ENCODE results near the gene TEDC1. TPM values are rescaled to one million over a fixed set of nuclear protein-coding genes. Genes with fewer than 3 reads are reported as not detected.
"Not testable (repeated sequence)": the region's sequence is repeated elsewhere in the genome, so short reads cannot be mapped to it uniquely, and the experiment has no call there.

Gene TEDC1
- polyA plus RNA-seq, 1 of the 3 experiments (the other 2 are of a cell fraction), result 13.4 TPM

DNA sequence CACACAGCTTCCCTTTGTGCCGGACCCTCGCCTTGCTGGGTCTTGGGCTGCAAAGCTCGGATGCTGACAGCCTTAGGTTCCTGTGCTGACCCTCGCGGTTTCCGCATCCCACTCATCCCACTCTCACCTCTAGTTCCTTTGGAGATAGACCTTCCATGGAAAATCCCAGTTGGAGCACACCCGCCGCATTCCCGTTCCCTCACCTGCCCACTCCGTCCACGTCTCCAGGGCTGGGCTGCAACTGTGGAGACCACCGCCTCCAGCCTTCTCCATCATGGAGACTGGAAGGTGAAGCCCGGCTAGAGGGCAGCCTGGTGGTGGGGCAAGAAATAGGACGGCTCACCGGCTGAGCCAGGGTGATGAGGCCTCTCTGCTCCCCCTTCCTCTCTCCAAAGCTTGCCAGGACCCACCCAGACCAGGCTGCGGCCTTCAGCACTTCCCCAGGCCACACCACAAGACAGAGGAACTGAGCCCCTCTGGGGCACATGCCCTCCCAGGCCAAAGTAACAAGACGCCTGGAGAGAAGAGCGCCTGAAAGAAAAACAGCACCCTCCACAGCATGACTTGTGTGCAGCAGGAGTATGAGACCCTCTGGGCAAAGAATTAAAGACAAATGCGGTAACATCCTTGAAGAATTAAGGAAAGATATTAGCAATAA is 50.3 kb downstream of the TEDC1 start:
- H3K27ac ChIP-seq (ENCODE audit: low read depth in 2 of 2, low read length in 1 of 2), result no peak overlapping the region
- TF ChIP-seq FOXM1 (IDR thresholded peaks at IDR 0.05; ENCODE audit: low read depth), result no peak

DNA sequence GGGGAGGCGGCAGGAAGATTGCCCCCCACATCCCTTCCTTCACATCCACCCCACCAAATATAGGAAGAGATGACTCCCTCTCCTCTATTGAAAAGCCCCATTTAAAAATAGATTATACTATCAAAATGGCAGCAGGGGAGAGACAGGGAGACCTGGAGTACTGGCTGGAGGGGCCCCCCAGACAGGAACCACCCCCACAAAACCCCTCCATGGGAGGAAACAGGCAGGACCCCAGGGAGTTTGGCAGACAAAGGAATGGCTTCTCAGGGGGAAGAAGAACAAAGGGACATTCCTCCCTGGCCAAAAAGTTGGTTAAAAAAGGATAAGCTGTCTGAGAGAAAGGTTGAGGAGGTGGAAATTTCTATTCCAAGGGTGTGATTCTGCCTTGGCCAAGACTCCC is 54.6 kb downstream of the TEDC1 start:
- H3F3A ChIP-seq (replicated peaks; ENCODE audit: insufficient read depth); H3K4me2 ChIP-seq; DNase-seq; H3K4me1 ChIP-seq (ENCODE audit: control insufficient read depth in 1 of 2, insufficient read depth in 2 of 2, low read depth in 1 of 2, low read length in 1 of 2); H4K20me1 ChIP-seq (ENCODE audit: insufficient read depth); H3K9ac ChIP-seq; POLR2A ChIA-PET; CTCF ChIA-PET; H2AFZ ChIP-seq (ENCODE audit: low read depth); H3K9me3 ChIP-seq; H3K9me2 ChIP-seq; H3K4me3 ChIP-seq (ENCODE audit: low read depth in 2 of 2, low read length in 1 of 2); H3K27ac ChIP-seq (ENCODE audit: low read depth in 2 of 2, low read length in 1 of 2); H3K79me2 ChIP-seq (ENCODE audit: insufficient read depth); H3K36me3 ChIP-seq (replicated peaks in 1 of 2; ENCODE audit: control insufficient read depth in 1 of 2, insufficient read depth in 2 of 2, low read length in 1 of 2): not testable (repeated sequence)
- H3K27me3 ChIP-seq (ENCODE audit: insufficient read depth), result peaks cover 13% of the 10 kb centered on the region; the same call in 1 of the 2 replicates
- 0% methylated on average over 1 of the region's 1 CpG for WGBS (ENCODE audit: low lambda C conversion rate)

More for the DNA sequence above, 50.3 kb downstream of the TEDC1 start:
- H3K4me3 ChIP-seq (ENCODE audit: low read depth in 2 of 2, low read length in 1 of 2), result no peak overlapping the region
- no peaks in the 10 kb centered on the region; a peak in 1 of 4 replicates for H3K4me1 ChIP-seq (ENCODE audit: control insufficient read depth in 1 of 2, insufficient read depth in 2 of 2, low read depth in 1 of 2, low read length in 1 of 2)
- no peak overlapping the region for H2AFZ ChIP-seq (ENCODE audit: low read depth)
- no peak overlapping the region for H3K4me2 ChIP-seq
- ChIA-PET CTCF (interaction anchor here (1.4 kb wide), 1 partner anchor 15 kb away, joined by 4 read pairs; no protein-coding TSS in a partner anchor), POLR2A (no interaction called here)
- H3K27me3 ChIP-seq (ENCODE audit: insufficient read depth), result peaks cover 10% of the 10 kb centered on the region; the same call in 1 of the 2 replicates
- H3K9me3 ChIP-seq, result peaks cover 8% of the 10 kb centered on the region; the same call in 1 of the 2 replicates
- no peaks in the 10 kb centered on the region for H3K79me2 ChIP-seq (ENCODE audit: insufficient read depth)
- H3K9me2 ChIP-seq, result no peaks in the 10 kb centered on the region
- H3K9ac ChIP-seq, result no peak overlapping the region
- no peaks in the 10 kb centered on the region for H3K36me3 ChIP-seq (replicated peaks in 1 of 2; ENCODE audit: control insufficient read depth in 1 of 2, insufficient read depth in 2 of 2, low read length in 1 of 2)
- H4K20me1 ChIP-seq (ENCODE audit: insufficient read depth), result no peaks in the 10 kb centered on the region
- 51% methylated on average over 18 of the region's 19 CpGs for WGBS (ENCODE audit: low lambda C conversion rate)
- H3F3A ChIP-seq (replicated peaks; ENCODE audit: insufficient read depth), result no peaks in the 10 kb centered on the region
- no peak for DNase-seq

DNA sequence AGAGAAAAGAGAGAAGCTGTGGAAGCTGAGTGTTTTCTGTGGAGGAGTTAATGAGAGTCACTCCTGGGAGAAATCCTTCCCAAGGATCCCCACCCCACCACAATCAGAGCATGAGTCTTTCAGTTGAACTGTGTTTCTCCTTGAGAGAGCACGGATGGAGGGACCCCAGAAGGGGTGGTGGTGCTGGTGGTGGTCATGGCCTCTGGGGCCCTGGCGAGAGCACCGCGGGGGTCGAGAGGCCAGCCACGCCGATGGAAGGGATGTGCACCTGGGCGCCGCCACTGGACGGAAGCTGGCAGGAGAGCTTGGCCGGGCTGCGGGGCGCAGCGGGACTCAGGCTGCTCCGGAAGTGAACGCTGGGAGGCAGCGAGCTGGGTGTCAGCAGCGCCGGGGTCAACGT is 55.4 kb downstream of the TEDC1 start:
- H3K79me2 ChIP-seq (ENCODE audit: insufficient read depth); H3K4me3 ChIP-seq (ENCODE audit: low read depth in 2 of 2, low read length in 1 of 2); H4K20me1 ChIP-seq (ENCODE audit: insufficient read depth); H2AFZ ChIP-seq (ENCODE audit: low read depth); DNase-seq; CTCF ChIA-PET; POLR2A ChIA-PET; H3K4me1 ChIP-seq (ENCODE audit: control insufficient read depth in 1 of 2, insufficient read depth in 2 of 2, low read depth in 1 of 2, low read length in 1 of 2); H3K36me3 ChIP-seq (replicated peaks in 1 of 2; ENCODE audit: control insufficient read depth in 1 of 2, insufficient read depth in 2 of 2, low read length in 1 of 2); H3K9ac ChIP-seq; H3K4me2 ChIP-seq; H3K9me2 ChIP-seq; H3K27ac ChIP-seq (ENCODE audit: low read depth in 2 of 2, low read length in 1 of 2); H3F3A ChIP-seq (replicated peaks; ENCODE audit: insufficient read depth); H3K9me3 ChIP-seq: not testable (repeated sequence)
- WGBS (ENCODE audit: low lambda C conversion rate), result 90% methylated on average over 2 of the region's 20 CpGs
- peaks cover 20% of the 10 kb centered on the region; the same call in 1 of the 2 replicates for H3K27me3 ChIP-seq (ENCODE audit: insufficient read depth)

DNA sequence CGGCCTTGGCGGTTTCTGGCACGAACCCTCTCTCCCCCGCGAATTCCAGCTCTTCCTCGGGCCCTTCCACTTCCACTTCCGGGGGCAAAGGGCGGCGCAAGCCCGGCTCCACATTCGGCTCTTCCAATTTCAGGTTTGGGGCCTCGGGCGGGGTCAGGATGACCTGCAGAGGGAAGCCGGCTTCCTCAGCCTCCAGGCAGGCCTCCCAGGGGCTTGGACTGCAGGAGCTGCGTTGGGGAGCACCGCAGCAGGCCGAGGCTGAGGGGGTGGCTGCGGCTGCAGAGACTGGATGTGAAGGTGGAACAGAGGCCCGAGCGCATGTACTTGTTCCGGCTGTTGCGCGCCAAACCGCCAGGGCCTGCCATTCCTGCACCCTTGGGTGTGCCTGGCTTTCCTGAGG is 56.0 kb downstream of the TEDC1 start:
- H3K9me2 ChIP-seq; CTCF ChIA-PET; H3K36me3 ChIP-seq (replicated peaks in 1 of 2; ENCODE audit: control insufficient read depth in 1 of 2, insufficient read depth in 2 of 2, low read length in 1 of 2); H4K20me1 ChIP-seq (ENCODE audit: insufficient read depth); H3K4me2 ChIP-seq; H3K4me3 ChIP-seq (ENCODE audit: low read depth in 2 of 2, low read length in 1 of 2); H3K9me3 ChIP-seq; H3K79me2 ChIP-seq (ENCODE audit: insufficient read depth); DNase-seq; POLR2A ChIA-PET; H3F3A ChIP-seq (replicated peaks; ENCODE audit: insufficient read depth); H3K9ac ChIP-seq; H3K4me1 ChIP-seq (ENCODE audit: control insufficient read depth in 1 of 2, insufficient read depth in 2 of 2, low read depth in 1 of 2, low read length in 1 of 2); H3K27ac ChIP-seq (ENCODE audit: low read depth in 2 of 2, low read length in 1 of 2); H2AFZ ChIP-seq (ENCODE audit: low read depth): not testable (repeated sequence)
- 79% methylated on average over 4 of the region's 24 CpGs for WGBS (ENCODE audit: low lambda C conversion rate)
- peaks cover 16% of the 10 kb centered on the region; the same call in 1 of the 2 replicates for H3K27me3 ChIP-seq (ENCODE audit: insufficient read depth)

Measured in SK-N-SH (cell line).